NOMO-1 treated with dmso at 0.1 percent for 144 hours (cell line): Measurements from ENCODE around the gene DKK3.

ENCODE experiments used
- DNase-seq: peaks from one replicate; lab custom pipeline; 2025; ENCODE audit not compliant: unreplicated experiment; lab: John Stamatoyannopoulos, UW

DKK3 gene

GRCh38 chr11:11969380-11970215 lies 38.8 kb downstream of the DKK3 start:
- DNase-seq: no peak

GRCh38 chr11:11968511-11969280 lies 39.7 kb downstream of the DKK3 start:
- DNase-seq: no peak

- DNase-seq: no peak
Measured at GRCh38 chr11:11967669-11968510, 40.5 kb downstream of the DKK3 start.

- DNase-seq: no peak
Measured at GRCh38 chr11:11966826-11967668, 41.4 kb downstream of the DKK3 start.

GRCh38 chr11:11966354-11966741 lies 42.1 kb downstream of the DKK3 start:
- no peak for DNase-seq

GRCh38 chr11:11965656-11966353 lies 42.6 kb downstream of the DKK3 start:
- DNase-seq: no peak

GRCh38 chr11:11965192-11965591 lies 43.2 kb downstream of the DKK3 start:
- no peak for DNase-seq

- no peak for DNase-seq
Measured at GRCh38 chr11:11964774-11965150, 43.7 kb downstream of the DKK3 start.

- no peak for DNase-seq
Measured at GRCh38 chr11:11963842-11964773, 44.3 kb downstream of the DKK3 start.

GRCh38 chr11:11963067-11963466 lies 45.4 kb downstream of the DKK3 start:
- DNase-seq: no peak

- no peak for DNase-seq
Measured at GRCh38 chr11:11961399-11962028, 46.9 kb downstream of the DKK3 start.

GRCh38 chr11:11960687-11961086 lies 47.7 kb downstream of the DKK3 start:
- no peak for DNase-seq

- no peak for DNase-seq
Measured at GRCh38 chr11:11959601-11960000, 48.8 kb downstream of the DKK3 start.

GRCh38 chr11:11958403-11959231 lies 49.8 kb downstream of the DKK3 start:
- no peak for DNase-seq

- no peak for DNase-seq
Measured at GRCh38 chr11:11956006-11956405, 52.4 kb downstream of the DKK3 start.

- no peak for DNase-seq
Measured at GRCh38 chr11:11952036-11952435, 56.4 kb downstream of the DKK3 start.

GRCh38 chr11:11949482-11949881 lies 58.9 kb downstream of the DKK3 start:
- no peak for DNase-seq
